C4-2B (cell line): ENCODE measurements around the gene DENND4C.

ENCODE experiments used
- ZFX ChIP-seq: fragments of 450-650 bp; IDR thresholded peaks from 2 replicates; pipeline ENCODE4 v1.6.1; 2017
- TF ChIP-seq, protein P1 (sequence below): fragments of 450-650 bp; conservative IDR thresholded peaks from 2 replicates; pipeline ENCODE4 v1.5.1; 2017; ENCODE audit warnings: mild to moderate bottlenecking

DNA sequence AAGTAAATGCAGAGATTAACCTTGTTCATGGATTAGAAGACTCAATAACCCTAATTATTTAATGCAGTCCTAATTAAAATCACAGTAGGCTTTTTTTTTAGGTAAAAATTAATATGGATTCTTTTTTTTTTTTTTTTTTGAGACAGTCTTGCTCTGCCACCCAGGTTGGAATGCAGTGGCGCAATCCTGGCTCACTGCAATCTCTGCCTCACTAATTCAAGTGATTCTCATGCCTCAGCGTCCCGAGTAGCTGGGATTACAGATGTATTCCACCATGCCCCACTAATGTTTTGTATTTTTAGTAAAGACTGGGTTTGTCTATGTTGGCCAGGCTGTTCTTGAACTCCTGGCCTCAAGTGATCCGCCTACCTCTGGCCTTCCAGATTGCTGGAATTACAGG is 40.6 kb downstream of the DENND4C start:
- TF ChIP-seq, protein P1, sequence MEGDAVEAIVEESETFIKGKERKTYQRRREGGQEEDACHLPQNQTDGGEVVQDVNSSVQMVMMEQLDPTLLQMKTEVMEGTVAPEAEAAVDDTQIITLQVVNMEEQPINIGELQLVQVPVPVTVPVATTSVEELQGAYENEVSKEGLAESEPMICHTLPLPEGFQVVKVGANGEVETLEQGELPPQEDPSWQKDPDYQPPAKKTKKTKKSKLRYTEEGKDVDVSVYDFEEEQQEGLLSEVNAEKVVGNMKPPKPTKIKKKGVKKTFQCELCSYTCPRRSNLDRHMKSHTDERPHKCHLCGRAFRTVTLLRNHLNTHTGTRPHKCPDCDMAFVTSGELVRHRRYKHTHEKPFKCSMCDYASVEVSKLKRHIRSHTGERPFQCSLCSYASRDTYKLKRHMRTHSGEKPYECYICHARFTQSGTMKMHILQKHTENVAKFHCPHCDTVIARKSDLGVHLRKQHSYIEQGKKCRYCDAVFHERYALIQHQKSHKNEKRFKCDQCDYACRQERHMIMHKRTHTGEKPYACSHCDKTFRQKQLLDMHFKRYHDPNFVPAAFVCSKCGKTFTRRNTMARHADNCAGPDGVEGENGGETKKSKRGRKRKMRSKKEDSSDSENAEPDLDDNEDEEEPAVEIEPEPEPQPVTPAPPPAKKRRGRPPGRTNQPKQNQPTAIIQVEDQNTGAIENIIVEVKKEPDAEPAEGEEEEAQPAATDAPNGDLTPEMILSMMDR: no peak
- TF ChIP-seq ZFX: no peak
